Neural cell (in vitro differentiated cells): ENCODE results near the gene TBX18. TPM values are rescaled to one million over a fixed set of nuclear protein-coding genes. Genes with fewer than 3 reads are reported as not detected.

Source experiments
- H2AFZ ChIP-seq: fragments of 200-600, 300-800 bp; sonication (generic), shearing (Covaris generic); 2 replicates; pipeline ENCODE4 v1.6.0; 2014; ENCODE audit warnings: low read depth, mild to moderate bottlenecking, antibody characterized with exemption, low read length, moderate library complexity
- H3F3A ChIP-seq: fragments of 200-600 bp; shearing (Covaris generic); 2 replicates; pipeline ENCODE4 v1.6.1; 2016; ENCODE audit warnings: mild to moderate bottlenecking, moderate library complexity, mixed read lengths, antibody characterized with exemption, low read length; ENCODE audit not compliant: insufficient read depth, poor library complexity, severe bottlenecking
- H3K27ac ChIP-seq: fragments of 200-600, 300-800 bp; sonication (generic), shearing (Covaris generic); 2 replicates; pipeline ENCODE4 v1.5.1; 2014; ENCODE audit warnings: mild to moderate bottlenecking, low read length, moderate library complexity
- H3K27me3 ChIP-seq: fragments of 300-800, 200-600 bp; sonication (generic), shearing (Covaris generic); 2 replicates; pipeline ENCODE4 v1.6.0; 2014; ENCODE audit warnings: mild to moderate bottlenecking, low read depth, low read length, moderate library complexity; ENCODE audit not compliant: insufficient read depth
- H3K36me3 ChIP-seq: fragments of 300-800, 200-600 bp; sonication (generic), shearing (Covaris generic); 2 replicates; pipeline ENCODE4 v1.5.1; 2014; ENCODE audit warnings: mild to moderate bottlenecking, antibody characterized with exemption, low read length, moderate library complexity; ENCODE audit not compliant: insufficient read depth
- H3K4me2 ChIP-seq: fragments of 300-800, 200-600 bp; sonication (generic), shearing (Covaris generic); 2 replicates; pipeline ENCODE4 v1.6.0; 2014; ENCODE audit warnings: mild to moderate bottlenecking, low read length
- H3K4me3 ChIP-seq: fragments of 300-800, 200-600 bp; sonication (generic), shearing (Covaris generic); 2 replicates; pipeline ENCODE4 v1.5.1; 2014; ENCODE audit warnings: mild to moderate bottlenecking, low read length, moderate library complexity
- H3K79me2 ChIP-seq: fragments of 200-600 bp; shearing (Covaris generic); replicated peaks from 2 replicates; pipeline ENCODE4 v1.6.0; 2014; ENCODE audit warnings: mild to moderate bottlenecking, low read length, moderate library complexity; ENCODE audit not compliant: insufficient read depth
- H3K9ac ChIP-seq: fragments of 300-800, 200-600 bp; sonication (generic), shearing (Covaris generic); 2 replicates; pipeline ENCODE4 v1.6.1; 2016; ENCODE audit warnings: mild to moderate bottlenecking, low read length, mixed read lengths
- H3K9me2 ChIP-seq: fragments of 200-600 bp; shearing (Covaris generic); 2 replicates; pipeline ENCODE4 v1.6.1; 2016; ENCODE audit warnings: mild to moderate bottlenecking, low read length, mixed read lengths; ENCODE audit not compliant: insufficient read depth
- H3K9me3 ChIP-seq: fragments of 200-600, 300-800 bp; sonication (generic), shearing (Covaris generic); 2 replicates; pipeline ENCODE4 v1.6.1; 2016; ENCODE audit warnings: mild to moderate bottlenecking, mixed run types, low read length, moderate library complexity, mixed read lengths
- H4K20me1 ChIP-seq: fragments of 200-600 bp; shearing (Covaris generic); 2 replicates; pipeline ENCODE4 v1.6.1; 2016; ENCODE audit warnings: mild to moderate bottlenecking, mixed run types; ENCODE audit not compliant: insufficient read depth
- CTCF ChIP-seq: fragments of 450-650 bp; IDR thresholded peaks from 2 replicates; pipeline ENCODE4 v1.5.1; 2014; ENCODE audit warnings: antibody characterized with exemption, mild to moderate bottlenecking, moderate library complexity; ENCODE audit not compliant: poor library complexity, severe bottlenecking
- EP300 ChIP-seq: fragments of 450-650 bp; conservative IDR thresholded peaks from 2 replicates; pipeline ENCODE4 v1.6.1; 2014; ENCODE audit warnings: antibody characterized with exemption, mild to moderate bottlenecking, moderate library complexity; ENCODE audit not compliant: poor library complexity, severe bottlenecking
- EZH2 ChIP-seq: fragments of 200-600, 300-800 bp; shearing (Covaris generic), sonication (generic); IDR thresholded peaks from 2 replicates; pipeline ENCODE4 v1.6.1; 2014; ENCODE audit warnings: antibody characterized with exemption, low read length, borderline replicate concordance, mild to moderate bottlenecking; ENCODE audit not compliant: insufficient read depth, poor library complexity, severe bottlenecking
- MXI1 ChIP-seq: fragments of 450-650 bp; conservative IDR thresholded peaks from 2 replicates; pipeline ENCODE4 v1.6.1; 2014; ENCODE audit warnings: antibody characterized with exemption, mild to moderate bottlenecking; ENCODE audit not compliant: poor library complexity, severe bottlenecking
- POLR2AphosphoS5 ChIP-seq: IDR thresholded peaks from 2 replicates; pipeline ENCODE4 v1.6.1; 2012
- RAD21 ChIP-seq: fragments of 450-650 bp; conservative IDR thresholded peaks from 2 replicates; pipeline ENCODE4 v1.6.1; 2014; ENCODE audit warnings: antibody characterized with exemption, mild to moderate bottlenecking, moderate library complexity
- REST ChIP-seq: IDR thresholded peaks from 2 replicates; pipeline ENCODE4 v1.6.1; 2012; ENCODE audit warnings: borderline replicate concordance
- SMC3 ChIP-seq: fragments of 450-650 bp; conservative IDR thresholded peaks from 2 replicates; pipeline ENCODE4 v1.6.1; 2014; ENCODE audit warnings: antibody characterized with exemption, mild to moderate bottlenecking, moderate library complexity; ENCODE audit not compliant: poor library complexity
- TAF1 ChIP-seq: IDR thresholded peaks from 2 replicates; pipeline ENCODE4 v1.6.1; 2012; ENCODE audit warnings: low read depth
- polyA plus RNA-seq: library from polyadenylated mRNA; depleted of rRNA; stranded (reverse); fragments of >200 nt; gene quantifications from 2 replicates; pipeline ENCODE4 v1.2.3, GENCODE V29; 2014

The TBX18 gene
- polyA plus RNA-seq, 1 donor from 2014 or later: not detected

- Histone ChIP-seq H4K20me1 (no peaks in the 10 kb centered on the region), H3K4me2 (no peak overlapping the region), H3K9ac (no peak overlapping the region), H3F3A (no peaks in the 10 kb centered on the region), H3K9me3 (no peaks in the 10 kb centered on the region), H3K9me2 (no peaks in the 10 kb centered on the region), H3K36me3 (no peaks in the 10 kb centered on the region), H3K27ac (no peak overlapping the region), H3K4me3 (no peak overlapping the region), H3K79me2 (no peaks in the 10 kb centered on the region), H2AFZ (no peak overlapping the region), H3K27me3 (no peaks in the 10 kb centered on the region)
- TF ChIP-seq RAD21: no peak
- no peak for TF ChIP-seq EP300
- TF ChIP-seq SMC3: no peak
- no peak for TF ChIP-seq REST
- no peak for TF ChIP-seq EZH2
- no peak for TF ChIP-seq MXI1
- no peak for TF ChIP-seq CTCF
Measured at GRCh38 chr6:84665401-84665800, 99.0 kb downstream of the TBX18 start.

GRCh38 chr6:84663866-84664265 is 100.5 kb downstream of the TBX18 start:
- Histone ChIP-seq H3K27me3 (no peaks in the 10 kb centered on the region), H3K9ac (no peak overlapping the region), H3K27ac (no peak overlapping the region), H3K4me2 (no peak overlapping the region), H3K9me2 (no peaks in the 10 kb centered on the region), H3K9me3 (no peaks in the 10 kb centered on the region), H3K36me3 (no peaks in the 10 kb centered on the region), H3K79me2 (no peaks in the 10 kb centered on the region), H3K4me3 (no peak overlapping the region), H3F3A (no peaks in the 10 kb centered on the region), H4K20me1 (no peaks in the 10 kb centered on the region), H2AFZ (no peak overlapping the region)
- TF ChIP-seq MXI1 (no peak), SMC3 (no peak), CTCF (no peak), TAF1 (no peak), RAD21 (no peak), POLR2AphosphoS5 (no peak), EP300 (no peak), REST (no peak), EZH2 (no peak)
